GM18498 (cell line): Measurements from ENCODE around the gene CLEC7A.

ENCODE experiments used
- ATAC-seq: cut with Tn5 transposase; IDR thresholded peaks from one replicate; pipeline ENCODE4 v1.9.1; 2021; ENCODE audit warnings: mild to moderate bottlenecking, moderate library complexity; ENCODE audit not compliant: unreplicated experiment

CLEC7A gene

GRCh38 chr12:10142976-10143589 is 13.1 kb upstream of the CLEC7A start:
- no peak for ATAC-seq

DNA sequence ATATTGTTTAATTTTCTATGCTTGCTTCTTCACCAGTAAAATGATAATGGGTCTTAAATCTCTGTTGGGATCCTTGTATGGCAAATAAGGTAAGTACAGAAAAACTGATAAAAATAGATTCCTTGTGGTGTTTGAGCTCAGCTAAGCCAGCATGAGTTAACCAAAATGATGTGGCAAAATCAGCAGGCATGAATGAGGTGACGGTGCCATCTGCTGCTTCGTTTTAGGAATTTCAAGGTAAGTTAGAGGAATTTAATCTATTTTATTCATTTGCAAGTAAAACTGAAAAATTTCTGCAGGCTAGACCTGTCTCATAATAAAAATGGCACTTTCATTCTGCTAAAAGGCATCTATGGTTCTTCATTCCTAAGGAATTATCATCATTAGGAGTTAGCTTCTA is 10.0 kb upstream of the CLEC7A start:
- ATAC-seq = no peak

- ATAC-seq = no peak
Measured at GRCh38 chr12:10136637-10137205, 6.7 kb upstream of the CLEC7A start.

- no peak for ATAC-seq
Measured at GRCh38 chr12:10135126-10135525, 5.1 kb upstream of the CLEC7A start.

- no peak for ATAC-seq
Measured at GRCh38 chr12:10132850-10133370, 2.9 kb upstream of the CLEC7A start.

- no peak for ATAC-seq
Measured at GRCh38 chr12:10131111-10131690, 1.2 kb upstream of the CLEC7A start.

- no peak for ATAC-seq
Measured at GRCh38 chr12:10128687-10129086, 1.3 kb downstream of the CLEC7A start.

- ATAC-seq = no peak
Measured at GRCh38 chr12:10126413-10126812, 3.6 kb downstream of the CLEC7A start.

DNA sequence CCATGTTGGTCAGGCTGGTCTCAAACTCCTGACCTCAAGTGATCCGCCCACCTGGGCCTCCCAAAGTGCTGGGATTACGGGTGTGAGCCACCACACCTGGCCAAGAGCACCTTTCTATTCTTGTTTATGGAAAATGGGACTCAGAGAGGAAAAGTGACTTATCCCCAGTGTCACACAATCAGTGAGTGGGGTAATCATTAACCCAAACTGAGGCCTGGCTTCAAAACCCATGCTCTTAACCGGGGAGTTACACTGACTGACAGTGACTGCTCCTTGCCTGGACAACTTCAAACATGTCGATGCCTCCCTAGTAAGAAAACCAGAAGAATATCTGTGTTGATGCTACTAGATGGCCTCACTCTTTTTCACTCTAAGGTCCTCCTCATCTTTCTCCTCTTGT is 7.3 kb downstream of the CLEC7A start:
- ATAC-seq = no peak

- ATAC-seq = no peak
Measured at GRCh38 chr12:10121278-10121677, 8.7 kb downstream of the CLEC7A start.

- ATAC-seq = no peak
Measured at GRCh38 chr12:10119066-10119465, 10.9 kb downstream of the CLEC7A start.

GRCh38 chr12:10115890-10116289 is 14.1 kb downstream of the CLEC7A start:
- no peak for ATAC-seq

- ATAC-seq = no peak
Measured at GRCh38 chr12:10115311-10115710, 14.7 kb downstream of the CLEC7A start.

GRCh38 chr12:10113920-10114319 is 16.1 kb downstream of the CLEC7A start:
- ATAC-seq = no peak

DNA sequence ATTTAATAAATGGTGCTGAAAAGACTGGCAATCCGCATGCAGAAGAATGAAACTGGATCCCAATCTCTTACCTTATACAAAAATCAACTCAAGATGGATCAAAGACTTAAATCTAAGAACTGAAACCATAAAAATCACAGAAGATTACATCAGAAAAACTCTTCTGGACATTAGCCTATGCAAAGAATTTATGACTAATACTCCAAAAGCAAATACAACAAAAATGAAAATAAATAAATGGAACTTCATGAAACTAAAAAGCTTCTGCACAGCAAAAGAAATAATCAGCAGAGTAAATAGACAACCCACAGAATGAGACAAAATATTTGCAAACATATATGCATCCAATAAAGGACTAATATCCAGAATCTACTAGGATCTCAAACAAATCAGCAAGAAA is 16.9 kb downstream of the CLEC7A start:
- ATAC-seq = no peak

DNA sequence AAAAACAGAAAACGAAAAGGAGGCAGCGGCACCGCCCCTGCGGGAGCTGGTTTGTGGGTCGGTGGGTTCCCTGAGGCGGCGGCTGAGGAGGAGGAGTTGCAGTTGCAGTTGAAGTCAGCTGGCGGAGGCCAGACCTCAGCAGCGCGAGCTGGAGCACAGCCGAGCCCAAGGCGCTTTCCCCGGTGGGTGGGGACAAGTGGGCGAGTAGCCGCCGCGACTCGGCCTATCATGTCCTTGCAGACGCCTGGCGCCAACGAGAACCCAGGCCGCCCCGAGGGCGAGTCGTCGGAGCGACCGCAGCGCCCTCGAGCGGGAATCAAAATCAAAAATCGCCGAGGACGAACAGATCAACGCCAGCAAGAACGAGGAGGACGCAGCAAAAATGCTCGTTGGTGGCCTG is 18.5 kb downstream of the CLEC7A start:
- no peak for ATAC-seq

- ATAC-seq = no peak
Measured at GRCh38 chr12:10110256-10110844, 19.6 kb downstream of the CLEC7A start.

DNA sequence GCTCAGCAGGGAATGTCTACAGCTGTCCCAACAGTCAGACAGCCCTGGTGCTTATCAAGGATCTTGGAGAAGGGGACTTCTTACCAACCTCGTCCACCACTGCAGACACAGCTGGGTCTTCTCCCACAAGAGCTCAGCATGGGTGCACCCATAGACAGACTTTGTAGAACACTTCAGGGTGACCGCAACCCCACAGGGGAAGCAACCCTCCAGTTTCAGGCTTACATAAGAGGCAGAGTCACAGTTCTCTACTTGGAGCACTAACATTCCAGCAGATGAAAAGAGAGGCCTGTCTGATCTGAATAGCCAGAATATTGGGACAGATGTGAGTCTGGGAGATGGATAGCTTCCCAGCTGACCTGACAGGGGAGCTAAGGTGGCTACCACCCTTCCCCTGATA is 27.7 kb downstream of the CLEC7A start:
- no peak for ATAC-seq

- no peak for ATAC-seq
Measured at GRCh38 chr12:10101648-10102220, 28.3 kb downstream of the CLEC7A start.

DNA sequence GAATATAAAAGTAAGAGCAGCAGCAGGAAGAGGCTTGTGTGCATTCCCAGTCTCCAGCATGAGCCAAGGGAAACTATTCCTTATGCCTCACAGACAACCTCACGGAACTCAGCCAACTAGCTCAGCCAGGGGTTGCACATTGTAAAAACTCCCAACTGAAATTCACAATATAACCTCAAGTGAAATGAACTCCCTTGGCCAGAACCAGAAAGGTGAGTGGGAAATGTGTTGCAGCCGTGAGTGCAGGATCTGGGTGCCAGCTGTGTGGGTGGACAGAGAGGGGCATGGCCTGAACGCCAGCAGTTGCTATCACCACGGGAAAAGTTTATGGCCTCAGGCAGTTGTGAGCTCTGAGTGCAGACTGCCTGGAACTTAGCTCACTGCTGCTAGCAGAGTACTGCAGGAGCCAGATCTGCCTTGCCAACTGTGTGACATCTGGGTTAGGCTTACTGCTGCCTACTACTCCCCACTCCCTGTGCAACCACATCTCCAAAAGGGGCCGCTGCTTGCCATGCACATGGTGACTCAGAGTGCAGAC is 28.9 kb downstream of the CLEC7A start:
- no peak for ATAC-seq

GRCh38 chr12:10098791-10099190 is 31.2 kb downstream of the CLEC7A start, which contains the start of gene CLEC1A:
Gene CLEC1A (minus strand): TSS chr12:10098985. CDS start chr12:10098922, 63 bp downstream.
- ATAC-seq = no peak
